ENCODE results near the gene TMEM204. TPM values are rescaled to one million over a fixed set of nuclear protein-coding genes. Genes with fewer than 3 reads are reported as not detected.

The TMEM204 gene
- total RNA-seq, 4 donors from 2014 or later: 14.1 to 87.6 (median 24.6) TPM

DNA sequence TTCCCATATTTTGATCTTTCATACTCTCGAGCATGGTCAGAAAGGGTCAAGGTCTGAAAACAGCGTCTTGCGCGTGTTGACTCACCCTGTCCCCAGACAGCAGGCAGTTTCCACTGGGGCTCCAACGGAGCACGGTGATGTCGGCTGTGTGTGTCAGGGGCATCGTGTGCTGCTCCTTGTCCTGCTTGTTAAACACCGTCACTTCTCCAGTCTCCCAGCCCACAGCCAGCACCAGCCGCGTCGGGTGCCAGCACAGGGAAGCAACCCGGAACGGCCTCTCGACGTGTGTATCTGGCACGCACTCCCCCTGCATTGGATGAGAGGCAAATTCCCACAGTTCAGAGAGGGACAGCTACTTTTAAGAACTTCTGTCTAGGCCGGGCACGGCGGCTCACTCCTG, 68.8 kb downstream of the TMEM204 start:
- TF ChIP-seq, protein P1, sequence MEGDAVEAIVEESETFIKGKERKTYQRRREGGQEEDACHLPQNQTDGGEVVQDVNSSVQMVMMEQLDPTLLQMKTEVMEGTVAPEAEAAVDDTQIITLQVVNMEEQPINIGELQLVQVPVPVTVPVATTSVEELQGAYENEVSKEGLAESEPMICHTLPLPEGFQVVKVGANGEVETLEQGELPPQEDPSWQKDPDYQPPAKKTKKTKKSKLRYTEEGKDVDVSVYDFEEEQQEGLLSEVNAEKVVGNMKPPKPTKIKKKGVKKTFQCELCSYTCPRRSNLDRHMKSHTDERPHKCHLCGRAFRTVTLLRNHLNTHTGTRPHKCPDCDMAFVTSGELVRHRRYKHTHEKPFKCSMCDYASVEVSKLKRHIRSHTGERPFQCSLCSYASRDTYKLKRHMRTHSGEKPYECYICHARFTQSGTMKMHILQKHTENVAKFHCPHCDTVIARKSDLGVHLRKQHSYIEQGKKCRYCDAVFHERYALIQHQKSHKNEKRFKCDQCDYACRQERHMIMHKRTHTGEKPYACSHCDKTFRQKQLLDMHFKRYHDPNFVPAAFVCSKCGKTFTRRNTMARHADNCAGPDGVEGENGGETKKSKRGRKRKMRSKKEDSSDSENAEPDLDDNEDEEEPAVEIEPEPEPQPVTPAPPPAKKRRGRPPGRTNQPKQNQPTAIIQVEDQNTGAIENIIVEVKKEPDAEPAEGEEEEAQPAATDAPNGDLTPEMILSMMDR (IDR thresholded peaks at IDR 0.05; ENCODE audit: low read depth): no peak

Other genes starting within 250 kb of the TMEM204 start
- 100 to 1,000 TPM in 1 of 4 donors, 10 to 100 TPM in 3; 41.1 to 102 (median 55.9) TPM for gene UBE2I, start 224.0 kb upstream of the TMEM204 start, total RNA-seq
- 1 to 10 TPM in 3 of 4 donors, under 1 TPM in 1; 0.98 to 8.5 (median 2.5) TPM for gene BAIAP3, start 200.0 kb upstream of the TMEM204 start, total RNA-seq
- 100 to 1,000 TPM in 1 of 4 donors, 10 to 100 TPM in 3; 41.6 to 147 (median 65.0) TPM for gene TSR3, start 181.8 kb upstream of the TMEM204 start, total RNA-seq
- 10 to 100 TPM; 38.8 to 78.4 (median 66.5) TPM for gene GNPTG, start 181.7 kb upstream of the TMEM204 start, total RNA-seq
- 10 to 100 TPM; 14.3 to 49.2 (median 25.9) TPM for gene UNKL, start 119.0 kb upstream of the TMEM204 start, total RNA-seq
- gene UQCC4, start 112.9 kb upstream of the TMEM204 start, total RNA-seq: 10 to 100 TPM in 2 of 4 donors, 1 to 10 TPM in 2; 3.4 to 16.4 (median 6.9) TPM
- gene PERCC1, start 102.6 kb upstream of the TMEM204 start, total RNA-seq: not detected
- under 1 TPM in 2 of 4 donors, not detected in 2; 0.22 to 0.38 TPM for gene CCDC154, start 89.1 kb upstream of the TMEM204 start, total RNA-seq
- 10 to 100 TPM; 44.9 to 73.3 (median 56.6) TPM for gene CLCN7, start 58.6 kb upstream of the TMEM204 start, total RNA-seq
- gene PTX4, start 44.7 kb upstream of the TMEM204 start, total RNA-seq: not detected
- gene TELO2, start 40.3 kb upstream of the TMEM204 start, total RNA-seq: 10 to 100 TPM in 2 of 4 donors, 1 to 10 TPM in 2; 7.5 to 42.4 (median 10.2) TPM
- gene IFT140, start 78.4 kb downstream of the TMEM204 start, total RNA-seq: 10 to 100 TPM in 3 of 4 donors, 1 to 10 TPM in 1; 6.5 to 20.5 (median 16.6) TPM
- 10 to 100 TPM in 1 of 4 donors, 1 to 10 TPM in 3; 6.8 to 13.9 (median 8.7) TPM for gene CRAMP1, start 78.7 kb downstream of the TMEM204 start, total RNA-seq
- 10 to 100 TPM; 13.2 to 26.4 (median 16.7) TPM for gene JPT2, start 144.6 kb downstream of the TMEM204 start, total RNA-seq
- gene MAPK8IP3, start 172.5 kb downstream of the TMEM204 start, total RNA-seq: 10 to 100 TPM; 15.8 to 92.1 (median 39.0) TPM
- gene NME3, start 237.9 kb downstream of the TMEM204 start, total RNA-seq: 100 to 1,000 TPM in 1 of 4 donors, 10 to 100 TPM in 3; 34.1 to 102 (median 62.8) TPM
- 10 to 100 TPM in 1 of 4 donors, 1 to 10 TPM in 3; 2.3 to 13.8 (median 5.2) TPM for gene EME2, start 239.1 kb downstream of the TMEM204 start, total RNA-seq
- gene MRPS34, start 239.5 kb downstream of the TMEM204 start, total RNA-seq: 10 to 100 TPM; 34.1 to 62.4 (median 57.2) TPM
- 100 to 1,000 TPM in 1 of 4 donors, 10 to 100 TPM in 3; 14.7 to 102 (median 64.5) TPM for gene SPSB3, start 248.9 kb downstream of the TMEM204 start, total RNA-seq
- 10 to 100 TPM; 17.0 to 77.2 (median 49.7) TPM for gene NUBP2, start 249.3 kb downstream of the TMEM204 start, total RNA-seq

All from subcutaneous adipose tissue (tissue), 4 donors.